HG02571 (cell line): ENCODE measurements around the gene TMEM243.

Experiments used
- ATAC-seq: cut with Tn5 transposase; IDR thresholded peaks from one replicate; pipeline ENCODE4 v1.9.1; 2021; ENCODE audit warnings: mild to moderate bottlenecking, moderate library complexity; ENCODE audit not compliant: unreplicated experiment

TMEM243 gene

DNA sequence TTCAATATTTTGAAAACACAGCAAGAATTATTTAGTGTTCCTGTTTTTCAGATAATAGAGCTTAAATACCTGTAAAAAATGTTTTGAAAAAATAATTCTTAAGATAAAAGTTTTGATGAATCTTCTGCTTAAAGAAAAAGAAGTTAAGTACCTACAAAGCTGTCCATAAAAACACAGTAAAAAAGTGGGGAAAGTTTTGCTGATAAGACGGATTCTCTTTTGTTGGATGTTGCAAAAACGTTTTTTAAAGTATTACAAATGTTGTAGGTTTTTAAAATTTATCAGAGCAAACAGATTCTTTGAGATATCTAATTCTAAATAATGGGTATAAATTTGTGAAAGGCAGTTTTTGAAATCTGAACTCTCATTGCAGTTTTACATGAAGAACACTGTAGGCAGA, 55.1 kb downstream of the TMEM243 start:
- no peak for ATAC-seq

- no peak for ATAC-seq
Observed at GRCh38 chr7:87159538-87159937, 60.0 kb downstream of the TMEM243 start.

- no peak for ATAC-seq
Observed at GRCh38 chr7:87156709-87157108, 62.8 kb downstream of the TMEM243 start.

DNA sequence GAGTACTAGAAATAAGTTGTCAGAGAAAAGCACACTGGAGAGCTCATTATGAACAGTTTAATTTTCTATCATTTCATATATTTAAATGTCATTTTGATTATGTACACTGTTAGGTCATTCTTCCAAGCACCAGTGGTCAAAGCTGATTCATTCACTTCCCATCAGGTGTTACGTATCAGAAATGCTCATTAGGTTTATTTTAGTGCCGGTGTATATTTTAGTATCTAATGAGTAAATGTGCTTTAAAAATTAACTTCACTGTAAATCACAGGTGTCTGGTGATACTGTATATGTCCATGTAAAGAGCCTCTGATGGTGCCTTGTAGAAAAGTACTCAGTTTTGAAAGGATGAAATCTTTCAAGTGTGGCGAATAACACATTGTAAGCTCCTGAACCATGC, 63.7 kb downstream of the TMEM243 start:
- ATAC-seq, result no peak

DNA sequence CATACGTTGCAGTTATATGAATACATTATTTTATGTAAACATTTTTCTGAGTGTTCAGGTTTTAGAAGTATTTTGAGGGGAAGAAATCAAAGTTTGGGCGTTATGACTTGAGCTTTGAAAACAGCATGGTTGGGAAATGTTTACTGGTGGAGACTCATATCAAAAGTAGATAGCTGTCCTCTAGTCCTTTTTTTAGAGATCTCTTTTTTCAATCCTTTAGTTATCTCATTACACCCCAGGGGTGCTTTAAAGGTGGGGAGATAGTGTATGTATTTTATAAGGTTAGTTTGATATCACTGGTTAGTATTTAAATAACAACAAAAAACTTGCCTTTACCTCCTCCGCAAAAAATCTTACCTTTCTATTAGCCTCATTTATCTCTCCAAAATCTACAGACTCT, 65.0 kb downstream of the TMEM243 start:
- ATAC-seq, result no peak

DNA sequence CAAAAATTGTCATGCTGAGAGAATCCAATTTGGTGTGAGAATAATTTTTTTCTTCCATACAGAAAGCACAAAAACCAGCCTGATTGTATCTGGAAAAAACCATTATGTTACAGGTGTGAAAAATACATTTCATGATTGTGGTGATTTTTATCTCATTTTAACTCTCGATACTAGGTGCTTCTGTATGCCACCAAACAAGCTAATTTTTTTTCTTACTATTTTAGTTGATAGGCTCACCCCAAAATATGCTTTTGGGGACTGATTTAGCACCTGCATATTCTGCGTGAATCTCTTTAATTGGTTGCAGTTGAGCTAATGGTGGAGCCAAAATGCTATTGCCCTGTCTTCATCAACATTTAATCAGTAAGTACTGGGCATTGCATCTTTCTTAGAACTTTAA, 65.4 kb downstream of the TMEM243 start:
- ATAC-seq, result no peak

DNA sequence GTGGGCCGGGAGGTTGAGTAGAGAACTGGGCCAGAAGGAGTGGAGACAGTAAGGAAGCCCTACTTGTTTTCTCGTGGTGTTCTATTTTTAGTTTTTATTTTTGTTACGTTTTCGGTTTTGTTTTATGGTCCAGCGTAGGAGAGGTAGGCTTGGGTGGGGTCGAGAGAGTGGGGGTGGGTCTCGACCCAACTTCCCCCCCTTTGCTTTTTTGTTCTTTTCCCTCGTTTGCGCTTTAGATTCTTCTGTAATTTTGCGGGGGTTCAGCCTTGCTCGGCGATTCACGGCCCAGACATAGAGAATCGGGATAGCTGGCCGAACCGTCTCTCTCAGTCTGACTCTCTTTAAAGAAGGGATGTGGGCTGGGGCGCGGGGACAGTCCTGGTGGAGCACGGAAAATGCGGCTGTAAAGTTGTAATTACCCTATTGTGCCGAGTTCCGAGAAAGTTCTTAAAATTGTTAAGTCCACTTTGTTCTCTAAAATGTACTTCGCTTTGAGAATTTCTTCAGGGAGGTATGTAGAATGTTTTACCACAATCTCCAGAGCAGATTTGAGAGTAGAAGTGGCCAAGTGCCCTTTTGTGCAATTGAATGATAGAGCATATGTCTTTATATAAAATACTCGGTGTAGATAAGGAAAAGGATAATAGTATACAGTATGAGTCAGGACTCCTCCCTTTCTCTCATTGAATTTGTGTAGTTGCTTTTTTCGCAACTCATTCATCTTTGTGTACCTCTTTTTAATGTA, 66.5 kb downstream of the TMEM243 start:
- peak; percentile 24 for ATAC-seq

- peak; percentile 84 for ATAC-seq
Observed at GRCh38 chr7:87152112-87152896, 67.2 kb downstream of the TMEM243 start, which contains the start of gene DMTF1. DMTF1 (plus strand) TSS chr7:87152453; CDS start chr7:87164942, 12,489 bp downstream.

DNA sequence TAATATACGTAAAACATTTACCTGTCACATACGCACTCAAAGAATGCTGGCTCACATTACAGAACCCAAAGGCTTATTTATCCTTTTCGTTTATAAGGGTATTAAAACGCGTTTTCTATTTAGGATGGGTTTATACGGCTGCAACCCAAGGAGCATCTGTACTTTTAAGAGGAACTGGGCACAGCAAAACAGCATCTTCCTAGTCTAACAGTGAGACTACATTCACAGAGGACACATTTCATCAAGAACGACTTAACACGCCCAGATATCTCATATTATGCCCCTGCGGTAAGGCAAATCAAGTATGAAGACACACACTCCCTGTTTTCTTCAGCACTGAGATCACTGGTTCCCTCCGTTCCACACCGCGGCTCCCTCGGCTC, 67.8 kb downstream of the TMEM243 start:
- ATAC-seq, result peak; percentile 24

- no peak for ATAC-seq
Observed at GRCh38 chr7:87151002-87151728, 68.4 kb downstream of the TMEM243 start.

DNA sequence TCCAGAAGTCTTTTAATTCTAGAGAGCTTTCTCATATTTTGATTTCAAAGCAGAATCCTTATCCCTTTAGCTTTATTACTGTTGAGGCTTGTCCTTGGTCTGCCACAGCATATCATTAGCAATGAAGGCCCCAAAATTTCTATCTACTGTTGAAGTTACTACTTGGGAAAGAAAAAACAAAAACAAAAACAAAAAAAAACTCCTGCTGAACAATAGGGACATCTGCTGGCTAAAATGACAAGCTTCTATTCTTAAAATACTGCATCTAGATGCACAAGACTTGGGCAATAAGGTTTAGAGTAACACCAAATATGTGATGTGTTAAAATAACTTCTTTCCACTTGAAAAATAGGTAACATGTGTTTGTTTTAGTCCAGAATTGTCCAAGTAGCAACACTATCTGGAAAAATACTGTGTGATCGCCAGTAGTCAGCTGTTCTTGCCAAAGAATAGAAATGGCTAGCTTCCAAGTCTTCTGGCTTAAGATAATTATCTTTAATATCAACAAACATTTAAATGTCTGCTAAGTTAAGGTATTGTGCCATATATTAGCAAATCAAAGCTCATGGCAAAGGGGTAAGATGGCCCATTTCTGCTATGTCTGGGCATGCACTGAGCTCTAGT, 71.1 kb downstream of the TMEM243 start:
- no peak for ATAC-seq

GRCh38 chr7:87147500-87147899, 72.0 kb downstream of the TMEM243 start:
- ATAC-seq, result no peak

DNA sequence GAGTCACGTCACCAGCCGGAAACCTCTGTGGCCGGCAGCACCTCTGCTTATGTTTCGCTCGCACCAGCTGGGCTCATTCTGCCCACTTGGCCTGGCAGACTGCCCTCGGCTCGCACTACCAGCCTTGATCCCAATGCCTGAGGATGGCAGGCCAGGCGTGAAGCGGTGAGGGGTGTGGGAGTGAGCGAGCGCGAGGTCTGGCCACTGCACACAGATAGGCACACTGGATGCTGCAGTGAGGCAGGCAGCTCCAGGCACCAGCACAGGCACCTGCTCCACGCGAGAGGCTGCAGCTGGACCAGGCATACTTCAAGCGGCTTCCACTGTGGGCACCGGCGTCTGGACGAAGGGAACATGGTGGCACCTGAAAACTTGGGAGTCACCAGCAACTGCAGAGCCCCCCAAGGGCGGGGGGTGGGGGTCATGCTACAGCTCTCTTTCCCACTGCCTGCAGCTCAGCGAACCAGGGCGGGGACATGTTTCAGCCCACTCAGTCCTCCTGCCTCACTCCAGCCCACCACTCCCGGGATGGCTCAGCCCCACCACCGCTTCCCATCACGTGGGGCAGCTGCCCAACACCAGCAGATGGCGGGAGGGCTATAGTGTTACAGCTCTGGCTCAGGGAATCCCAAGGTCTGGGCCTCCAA, 72.7 kb downstream of the TMEM243 start:
- ATAC-seq, result no peak
